Measurements from ENCODE around the gene NUP205. TPM values are rescaled to one million over a fixed set of nuclear protein-coding genes. Genes with fewer than 3 reads are reported as not detected.
A peak's percentile ranks its signal among the peaks of the same experiment; 100 is the strongest.

Gene NUP205
- total and polyA plus RNA-seq, 11 donors = 9.4 to 18.6 (median 13.6) TPM

DNA sequence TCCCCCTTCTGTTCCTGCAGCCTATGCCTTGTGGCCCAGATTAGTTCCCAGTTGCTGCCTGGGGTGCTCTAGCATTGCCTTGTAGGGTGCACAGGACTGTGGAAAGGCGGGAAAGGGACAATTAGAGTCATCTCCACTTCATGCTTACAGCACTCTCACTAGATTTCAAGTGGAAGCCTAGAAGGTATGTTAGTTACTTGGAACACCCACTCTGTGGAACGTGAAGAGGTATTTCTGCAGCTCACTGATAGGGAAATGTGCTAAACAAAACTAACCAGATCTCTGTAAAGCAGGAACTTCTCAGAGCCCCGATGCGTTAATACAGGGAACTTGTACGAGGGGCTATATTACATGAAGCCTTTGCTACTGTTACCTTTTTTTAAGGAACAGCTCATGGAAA lies 124.0 kb downstream of the NUP205 start:
- H3K4me1 ChIP-seq = peaks cover 0 to 48% (median 19%) of the 10 kb centered on the region in 12 donors
- no peak overlapping the region for H3K4me3 ChIP-seq
- intact Hi-C loops (cut with DNase I) = loop anchor here in 1 of 10 donors (5.0 kb wide), 1 partner anchor 111 kb away; no protein-coding TSS in a partner anchor
- H3K36me3 ChIP-seq = peaks cover 0 to 36% (median 11%) of the 10 kb centered on the region in 9 donors
- no peaks in the 10 kb centered on the region for H3K27me3 ChIP-seq
- no peak for TF ChIP-seq POLR2A (IDR thresholded peaks at IDR 0.05)
- no peak for TF ChIP-seq CTCF (IDR thresholded peaks at IDR 0.05)
- no peak for DNase-seq
- peak in 3 of 4 donors; percentile 27 to 49 (median 41) for ATAC-seq
- WGBS, 4 donors = 32 to 54% (median 43%) methylated on average over 5 of the region's 5 CpGs
- H3K9me3 ChIP-seq = no peaks in the 10 kb centered on the region
- H3K27ac ChIP-seq = peak overlapping the region in 9 of 12 donors; percentile 18 to 77 (median 56)

DNA sequence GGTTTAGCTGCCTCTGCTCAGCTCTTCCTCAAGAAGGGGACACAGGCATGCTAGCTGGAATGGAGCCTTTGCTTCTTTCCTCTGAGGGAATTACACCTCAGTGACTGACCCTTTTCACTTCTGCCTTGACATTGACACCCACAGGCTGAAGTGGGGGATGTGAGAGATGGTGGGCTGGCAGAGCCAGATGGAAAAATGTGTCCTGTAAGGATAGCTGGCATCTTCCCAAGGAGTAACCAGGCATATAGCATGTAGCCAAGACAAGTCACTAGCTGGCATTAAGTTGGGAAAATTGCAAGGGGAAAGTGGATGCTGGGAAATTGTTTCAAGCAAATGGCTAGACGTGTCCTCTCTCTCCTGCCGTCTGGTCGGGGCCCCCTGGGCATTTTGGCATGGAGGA lies 124.5 kb downstream of the NUP205 start:
- peaks cover 0 to 48% (median 19%) of the 10 kb centered on the region in 12 donors for H3K4me1 ChIP-seq
- intact Hi-C loops (cut with DNase I) = loop anchor here in 1 of 10 donors (5.0 kb wide), 1 partner anchor 110 kb away; no protein-coding TSS in a partner anchor
- 41 to 77% (median 54%) methylated on average over 3 of the region's 3 CpGs for WGBS, 4 donors
- H3K27ac ChIP-seq = peak overlapping the region in 9 of 12 donors; percentile 18 to 77 (median 56)
- ATAC-seq (peak; percentile 35 to 77 (median 56)), DNase-seq (peak in 1 of 5 donors; percentile 48)
- TF ChIP-seq POLR2A (IDR thresholded peaks at IDR 0.05) (no peak), CTCF (IDR thresholded peaks at IDR 0.05) (no peak)
- no peaks in the 10 kb centered on the region for H3K9me3 ChIP-seq
- H3K4me3 ChIP-seq = no peak overlapping the region
- peaks cover 0 to 36% (median 11%) of the 10 kb centered on the region in 9 donors for H3K36me3 ChIP-seq
- no peaks in the 10 kb centered on the region for H3K27me3 ChIP-seq

GRCh38 chr7:135683609-135684008 lies 125.9 kb downstream of the NUP205 start:
- Histone ChIP-seq H3K4me1 (peaks cover 0 to 39% (median 13%) of the 10 kb centered on the region in 12 donors), H3K36me3 (peaks cover 0 to 28% (median 7%) of the 10 kb centered on the region in 9 donors), H3K4me3 (no peak overlapping the region), H3K9me3 (no peaks in the 10 kb centered on the region), H3K27ac (peak overlapping the region in 3 of 12 donors; percentile 15 to 61 (median 17)), H3K27me3 (no peaks in the 10 kb centered on the region)
- 86% methylated on average over 3 of the region's 3 CpGs for WGBS, 4 donors
- TF ChIP-seq POLR2A (IDR thresholded peaks at IDR 0.05) (no peak), CTCF (IDR thresholded peaks at IDR 0.05) (no peak)
- no peak for DNase-seq
- intact Hi-C loops (cut with DNase I) = loop anchor here in 1 of 10 donors (5.0 kb wide), 1 partner anchor 109 kb away; no protein-coding TSS in a partner anchor
- no peak for ATAC-seq

GRCh38 chr7:135684136-135684535 lies 126.4 kb downstream of the NUP205 start:
- peak in 2 of 4 donors; percentile 29 to 40 for ATAC-seq

More at GRCh38 chr7:135684136-135684535, 126.4 kb downstream of the NUP205 start:
- no peaks in the 10 kb centered on the region for H3K9me3 ChIP-seq
- H3K4me1 ChIP-seq = peaks cover 0 to 34% (median 11%) of the 10 kb centered on the region in 12 donors
- H3K27ac ChIP-seq = peak overlapping the region in 3 of 12 donors; percentile 15 to 61 (median 17)
- intact Hi-C loops (cut with DNase I) = loop anchor here in 1 of 10 donors (5.0 kb wide), 1 partner anchor 108 kb away; no protein-coding TSS in a partner anchor
- H3K27me3 ChIP-seq = no peaks in the 10 kb centered on the region
- H3K4me3 ChIP-seq = no peak overlapping the region
- DNase-seq = no peak
- peaks cover 0 to 30% (median 10%) of the 10 kb centered on the region in 9 donors for H3K36me3 ChIP-seq
- TF ChIP-seq CTCF (IDR thresholded peaks at IDR 0.05) = no peak
- no peak for TF ChIP-seq POLR2A (IDR thresholded peaks at IDR 0.05)
- 14 to 33% (median 26%) methylated on average over 3 of the region's 3 CpGs for WGBS, 4 donors

Data from heart left ventricle (tissue), 16 donors.